GM12864 (cell line): ENCODE results near the gene CCDC92B.

Experiments used
- DNase-seq: peaks from one replicate; pipeline ENCODE4 v3.0.0-alpha.2; 2011; ENCODE audit warnings: low read depth
- H3K4me3 ChIP-seq: 2 replicates; pipeline ENCODE4 v1.5.1; 2011; ENCODE audit warnings: mild to moderate bottlenecking, low read depth, low read length, control low read depth
- TF ChIP-seq, protein P1 (sequence below): IDR thresholded peaks from 2 replicates; pipeline ENCODE4 v1.5.1; 2011; ENCODE audit warnings: low read depth, mild to moderate bottlenecking, moderate library complexity, low read length, control low read depth, inconsistent platforms; ENCODE audit errors: missing control alignments

CCDC92B gene

DNA sequence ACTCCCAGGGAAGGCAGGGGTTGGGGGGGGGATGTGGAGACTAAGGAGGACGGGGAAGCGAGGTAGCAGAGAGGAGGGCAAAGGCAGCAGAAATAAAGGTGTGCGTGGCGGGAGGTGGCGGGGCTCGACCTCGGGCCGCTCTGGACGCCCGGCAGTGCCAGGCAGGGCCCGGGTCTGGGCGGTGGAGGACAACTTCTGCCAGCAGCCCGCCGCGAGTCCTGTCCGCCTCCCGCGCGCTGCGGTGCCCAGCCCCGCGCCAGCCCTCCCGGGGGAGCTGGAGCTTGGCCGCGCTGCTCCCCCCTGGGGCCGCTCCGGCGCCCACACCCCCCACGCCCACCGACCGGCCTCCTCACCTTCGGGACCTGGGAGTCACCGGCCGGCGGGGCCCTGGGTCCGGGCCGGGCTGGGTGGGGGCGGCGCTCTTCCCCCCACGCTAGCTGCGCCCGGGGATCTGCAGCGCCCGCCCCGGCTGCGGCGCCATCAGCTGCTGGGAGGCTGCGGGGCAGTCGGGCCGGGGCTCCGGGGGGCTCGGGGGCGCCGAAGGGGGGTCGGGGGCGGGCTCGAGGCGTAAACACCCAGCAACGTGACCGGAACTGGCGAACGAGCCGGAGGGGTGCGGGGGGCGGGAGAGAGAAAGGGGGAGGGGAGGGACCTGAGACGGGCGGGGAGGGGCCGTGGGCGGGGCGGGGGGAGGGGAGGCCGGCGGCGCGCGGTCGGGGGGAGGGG is at the start of gene CCDC92B:
CCDC92B (minus strand) TSS at position 595 of the 726 bp plus-strand sequence. CDS start 14,507 bp downstream, outside the sequence.
- H3K4me3 ChIP-seq, result no peak within 1 kb of the TSS
- DNase-seq, result no peak
- TF ChIP-seq, protein P1, sequence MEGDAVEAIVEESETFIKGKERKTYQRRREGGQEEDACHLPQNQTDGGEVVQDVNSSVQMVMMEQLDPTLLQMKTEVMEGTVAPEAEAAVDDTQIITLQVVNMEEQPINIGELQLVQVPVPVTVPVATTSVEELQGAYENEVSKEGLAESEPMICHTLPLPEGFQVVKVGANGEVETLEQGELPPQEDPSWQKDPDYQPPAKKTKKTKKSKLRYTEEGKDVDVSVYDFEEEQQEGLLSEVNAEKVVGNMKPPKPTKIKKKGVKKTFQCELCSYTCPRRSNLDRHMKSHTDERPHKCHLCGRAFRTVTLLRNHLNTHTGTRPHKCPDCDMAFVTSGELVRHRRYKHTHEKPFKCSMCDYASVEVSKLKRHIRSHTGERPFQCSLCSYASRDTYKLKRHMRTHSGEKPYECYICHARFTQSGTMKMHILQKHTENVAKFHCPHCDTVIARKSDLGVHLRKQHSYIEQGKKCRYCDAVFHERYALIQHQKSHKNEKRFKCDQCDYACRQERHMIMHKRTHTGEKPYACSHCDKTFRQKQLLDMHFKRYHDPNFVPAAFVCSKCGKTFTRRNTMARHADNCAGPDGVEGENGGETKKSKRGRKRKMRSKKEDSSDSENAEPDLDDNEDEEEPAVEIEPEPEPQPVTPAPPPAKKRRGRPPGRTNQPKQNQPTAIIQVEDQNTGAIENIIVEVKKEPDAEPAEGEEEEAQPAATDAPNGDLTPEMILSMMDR, result no peak

DNA sequence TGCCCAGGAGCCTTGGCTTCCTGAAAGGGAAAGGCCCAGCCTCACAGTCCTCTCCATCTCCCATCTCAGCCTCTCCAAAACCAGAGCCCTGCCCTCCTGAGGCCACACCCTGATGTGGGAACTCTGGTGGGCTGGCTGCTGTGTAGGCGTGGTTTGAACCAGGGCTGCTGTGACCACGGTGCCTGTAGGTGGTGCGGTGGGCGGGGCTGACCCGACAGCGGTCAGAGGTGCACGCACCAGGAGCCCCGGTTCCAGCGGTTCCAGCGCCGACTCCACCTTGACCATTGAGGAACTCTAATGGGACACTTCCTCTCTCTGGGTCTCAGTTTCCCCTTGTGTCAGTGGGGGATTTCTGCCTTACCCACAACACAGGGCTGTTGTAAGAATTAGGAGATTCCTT is 49.2 kb upstream of the CCDC92B start:
- TF ChIP-seq, protein P1, result no peak
- no peak for DNase-seq

DNA sequence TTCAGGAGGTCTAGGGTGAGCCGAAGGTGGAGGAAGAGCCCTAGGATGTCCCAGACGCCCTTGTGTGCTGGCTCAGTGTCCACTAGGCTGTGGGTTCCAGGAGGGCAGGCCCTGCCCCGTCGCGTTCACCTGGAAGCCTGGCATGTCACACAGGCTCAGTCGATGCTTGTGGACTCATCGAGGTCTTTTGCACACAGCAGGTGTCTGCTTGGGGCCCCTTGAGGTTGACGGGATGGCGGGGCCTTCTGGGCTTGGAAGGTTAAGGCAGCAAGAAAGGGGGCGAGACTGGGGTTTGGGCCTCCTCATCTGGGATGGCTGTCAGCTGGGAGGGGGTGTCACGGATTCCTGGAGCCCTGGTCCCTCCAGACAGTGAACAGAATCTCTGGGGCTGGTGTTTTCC is 48.7 kb upstream of the CCDC92B start:
- DNase-seq, result no peak
- TF ChIP-seq, protein P1, result no peak
- H3K4me3 ChIP-seq, result no peak overlapping the region

More for the DNA sequence above, 49.2 kb upstream of the CCDC92B start:
- no peak overlapping the region for H3K4me3 ChIP-seq

DNA sequence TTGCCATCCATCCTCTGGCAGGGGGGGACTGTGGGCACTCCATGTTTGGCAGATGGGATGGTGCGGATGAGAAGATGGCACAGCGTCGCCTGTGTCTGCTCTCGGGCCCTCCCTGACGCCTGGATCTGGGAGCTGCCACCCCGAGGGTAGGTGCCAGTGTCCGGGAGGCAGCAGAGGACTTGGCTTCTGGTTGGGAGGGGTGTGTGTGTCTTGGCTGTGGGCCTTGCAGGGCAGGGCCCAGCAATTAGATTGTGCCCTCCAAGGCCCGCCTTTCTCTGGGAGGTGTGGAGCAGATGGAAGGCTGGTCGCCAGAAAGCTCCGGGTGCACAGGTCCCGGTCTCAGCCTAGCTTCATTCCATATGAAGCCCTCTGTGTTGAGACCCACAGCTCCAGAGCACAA is 48.2 kb upstream of the CCDC92B start:
- H3K4me3 ChIP-seq, result no peak overlapping the region
- TF ChIP-seq, protein P1, result no peak
- DNase-seq, result no peak

DNA sequence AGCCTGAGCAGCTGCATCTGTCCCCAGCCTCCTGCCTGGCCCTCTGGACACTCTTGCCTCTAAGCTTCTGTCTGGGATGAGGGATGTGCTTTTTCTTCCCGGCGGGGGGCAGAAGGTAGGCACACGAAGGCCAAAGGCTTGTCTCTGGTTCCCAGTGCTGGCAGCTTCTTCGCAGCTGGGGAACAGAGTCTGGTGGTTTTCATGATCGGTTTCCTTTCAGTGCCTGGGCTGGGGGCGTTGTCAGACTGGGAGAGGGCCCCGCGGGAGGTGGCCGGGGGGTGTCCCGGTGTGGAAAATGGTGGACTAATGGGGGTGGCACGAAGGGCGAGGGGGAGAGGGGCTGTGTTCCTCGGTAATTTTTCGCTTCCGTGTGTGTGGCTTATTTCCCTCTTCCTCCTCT is 47.8 kb upstream of the CCDC92B start:
- TF ChIP-seq, protein P1, result no peak
- H3K4me3 ChIP-seq, result peak overlapping the region; percentile 36; the same call in 1 of the 2 replicates
- no peak for DNase-seq

DNA sequence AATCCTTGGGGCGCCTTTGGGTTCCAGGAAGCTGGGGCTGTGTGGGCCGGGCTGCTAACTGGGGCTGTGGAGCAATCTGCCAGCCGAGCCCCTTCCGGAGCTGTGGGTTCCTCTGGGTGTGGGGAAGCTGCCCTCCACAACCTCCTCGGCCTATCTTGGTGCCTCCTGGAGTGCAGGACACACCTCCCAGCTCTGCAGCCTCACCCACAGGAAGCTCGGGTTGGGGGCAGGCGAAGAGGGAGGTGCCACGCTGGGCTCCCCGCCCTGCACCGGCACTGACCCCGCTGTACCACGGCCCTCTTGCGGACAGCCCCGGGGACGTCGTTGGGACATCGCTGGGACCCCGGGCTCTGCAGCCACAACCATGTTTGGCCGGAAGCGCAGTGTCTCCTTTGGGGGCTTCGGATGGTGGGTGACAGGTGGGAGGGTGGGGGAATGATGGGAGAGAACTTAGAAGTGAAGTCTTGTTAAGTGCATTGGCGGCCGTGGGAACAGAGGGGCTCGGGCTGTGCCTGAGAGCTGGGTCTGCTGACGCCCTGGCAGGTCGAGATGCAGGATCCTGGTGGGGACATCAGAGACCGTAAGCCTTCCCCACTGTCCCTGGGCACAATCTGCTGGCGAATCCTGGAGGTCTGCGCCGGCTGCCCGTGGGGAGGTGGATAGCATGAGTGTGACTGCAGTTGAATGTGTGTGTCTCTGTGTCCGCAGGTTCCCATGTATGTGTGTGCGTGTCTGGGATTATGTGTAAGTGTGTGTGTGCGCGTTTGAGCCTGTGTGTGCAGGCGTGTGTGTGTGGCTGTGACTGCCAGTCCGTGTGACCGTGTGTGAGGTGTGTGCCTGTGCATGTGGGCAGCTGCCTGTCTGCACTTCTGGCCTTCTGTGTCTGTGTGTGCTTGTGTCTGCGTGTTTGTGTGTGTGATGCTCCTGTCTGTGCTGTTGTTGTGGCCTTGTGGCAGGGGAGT is 47.0 kb upstream of the CCDC92B start, which contains the start of gene RAP1GAP2:
RAP1GAP2 (plus strand) TSS at position 275 of the 962 bp plus-strand sequence; CDS start at position 365, 90 bp downstream.
- TF ChIP-seq, protein P1, result peak; percentile 4
- DNase-seq, result peak; percentile 26
- H3K4me3 ChIP-seq, result peak within 1 kb of the TSS; percentile 36
